DND-41 (cell line): ENCODE data around the gene WDHD1.

Experiments used
- EZH2 ChIP-seq: IDR thresholded peaks from 3 replicates; pipeline ENCODE4 v1.6.1; 2012; ENCODE audit warnings: borderline replicate concordance, low read depth, mild to moderate bottlenecking, moderate library complexity, low read length, inconsistent platforms; ENCODE audit not compliant: severe bottlenecking
- TF ChIP-seq, protein P1 (sequence below): IDR thresholded peaks from 2 replicates; pipeline ENCODE4 v1.5.1; 2012; ENCODE audit warnings: borderline replicate concordance, low read length, moderate library complexity, mild to moderate bottlenecking; ENCODE audit not compliant: poor library complexity, severe bottlenecking; ENCODE audit errors: extremely low read depth

- TF ChIP-seq, protein P1, sequence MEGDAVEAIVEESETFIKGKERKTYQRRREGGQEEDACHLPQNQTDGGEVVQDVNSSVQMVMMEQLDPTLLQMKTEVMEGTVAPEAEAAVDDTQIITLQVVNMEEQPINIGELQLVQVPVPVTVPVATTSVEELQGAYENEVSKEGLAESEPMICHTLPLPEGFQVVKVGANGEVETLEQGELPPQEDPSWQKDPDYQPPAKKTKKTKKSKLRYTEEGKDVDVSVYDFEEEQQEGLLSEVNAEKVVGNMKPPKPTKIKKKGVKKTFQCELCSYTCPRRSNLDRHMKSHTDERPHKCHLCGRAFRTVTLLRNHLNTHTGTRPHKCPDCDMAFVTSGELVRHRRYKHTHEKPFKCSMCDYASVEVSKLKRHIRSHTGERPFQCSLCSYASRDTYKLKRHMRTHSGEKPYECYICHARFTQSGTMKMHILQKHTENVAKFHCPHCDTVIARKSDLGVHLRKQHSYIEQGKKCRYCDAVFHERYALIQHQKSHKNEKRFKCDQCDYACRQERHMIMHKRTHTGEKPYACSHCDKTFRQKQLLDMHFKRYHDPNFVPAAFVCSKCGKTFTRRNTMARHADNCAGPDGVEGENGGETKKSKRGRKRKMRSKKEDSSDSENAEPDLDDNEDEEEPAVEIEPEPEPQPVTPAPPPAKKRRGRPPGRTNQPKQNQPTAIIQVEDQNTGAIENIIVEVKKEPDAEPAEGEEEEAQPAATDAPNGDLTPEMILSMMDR: no peak
- TF ChIP-seq EZH2: no peak
Measured at GRCh38 chr14:55054098-55054497, 27.2 kb upstream of the WDHD1 start.
